GM18873 (cell line): ENCODE results near the gene ULBP2.

Experiments
- ATAC-seq: cut with Tn5 transposase; IDR thresholded peaks from one replicate; pipeline ENCODE4 v1.9.1; 2021; ENCODE audit warnings: mild to moderate bottlenecking, moderate library complexity, moderate number of reproducible peaks; ENCODE audit not compliant: unreplicated experiment, low FRiP score

ULBP2 gene

DNA sequence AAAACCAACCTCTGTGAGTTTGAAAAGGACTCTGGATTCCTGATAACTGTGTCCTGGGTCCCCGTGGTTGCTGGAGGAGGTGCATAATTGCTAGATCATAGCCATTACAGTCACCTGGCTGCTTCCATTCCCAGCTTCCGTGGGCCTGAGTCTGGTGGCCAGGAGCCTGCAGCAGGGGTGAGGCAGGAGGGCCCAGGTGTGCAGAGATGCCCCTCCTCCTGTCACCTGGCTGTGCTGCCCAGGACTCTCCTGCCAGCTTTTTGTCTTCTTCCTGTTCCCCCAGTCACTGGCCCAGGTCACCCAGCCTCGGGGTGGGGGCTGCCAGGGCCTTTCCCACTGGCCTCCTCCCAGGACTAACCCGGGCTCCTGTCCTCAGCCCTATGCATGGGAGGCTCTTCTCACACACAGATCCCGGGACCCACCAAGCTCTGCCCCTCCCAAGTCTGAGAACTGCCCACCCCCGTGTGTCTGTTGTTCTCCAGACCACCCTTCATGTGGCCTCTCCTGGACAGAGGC is 53.5 kb downstream of the ULBP2 start:
- no peak for ATAC-seq

DNA sequence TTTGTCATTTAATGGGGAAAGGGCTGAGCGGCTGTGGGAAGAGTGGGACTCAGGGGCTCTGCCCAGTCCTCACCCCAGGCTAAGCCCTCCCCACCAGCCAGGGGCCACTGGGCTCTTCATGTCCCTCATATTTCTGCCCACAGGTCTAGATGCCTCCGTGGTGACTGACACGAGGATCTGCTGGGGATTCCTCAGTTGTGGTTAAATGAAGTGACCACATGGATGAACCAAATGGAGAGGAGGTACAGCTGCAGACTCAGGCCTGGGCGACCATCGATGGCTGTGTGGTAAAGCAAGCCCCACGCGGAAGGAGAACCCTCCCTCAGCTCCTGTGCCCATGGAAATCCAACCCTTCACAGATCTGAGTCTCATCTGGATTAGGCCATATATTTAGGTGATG is 54.2 kb downstream of the ULBP2 start:
- no peak for ATAC-seq
